ENCODE data around the gene HSD11B1.

DNA sequence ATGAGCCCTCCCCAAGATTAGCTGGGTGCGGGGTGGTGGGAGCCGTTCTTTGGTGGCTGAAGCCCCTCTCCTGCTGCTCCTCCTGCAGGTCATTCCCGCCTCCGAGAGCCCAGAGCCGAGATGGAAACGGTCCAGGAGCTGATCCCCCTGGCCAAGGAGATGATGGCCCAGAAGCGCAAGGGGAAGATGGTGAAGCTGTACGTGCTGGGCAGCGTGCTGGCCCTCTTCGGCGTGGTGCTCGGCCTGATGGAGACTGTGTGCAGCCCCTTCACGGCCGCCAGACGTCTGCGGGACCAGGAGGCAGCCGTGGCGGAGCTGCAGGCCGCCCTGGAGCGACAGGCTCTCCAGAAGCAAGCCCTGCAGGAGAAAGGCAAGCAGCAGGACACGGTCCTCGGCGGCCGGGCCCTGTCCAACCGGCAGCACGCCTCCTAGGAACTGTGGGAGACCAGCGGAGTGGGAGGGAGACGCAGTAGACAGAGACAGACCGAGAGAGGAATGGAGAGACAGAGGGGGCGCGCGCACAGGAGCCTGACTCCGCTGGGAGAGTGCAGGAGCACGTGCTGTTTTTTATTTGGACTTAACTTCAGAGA, 29.0 kb upstream of the HSD11B1 start:
- TF ChIP-seq, protein P1, sequence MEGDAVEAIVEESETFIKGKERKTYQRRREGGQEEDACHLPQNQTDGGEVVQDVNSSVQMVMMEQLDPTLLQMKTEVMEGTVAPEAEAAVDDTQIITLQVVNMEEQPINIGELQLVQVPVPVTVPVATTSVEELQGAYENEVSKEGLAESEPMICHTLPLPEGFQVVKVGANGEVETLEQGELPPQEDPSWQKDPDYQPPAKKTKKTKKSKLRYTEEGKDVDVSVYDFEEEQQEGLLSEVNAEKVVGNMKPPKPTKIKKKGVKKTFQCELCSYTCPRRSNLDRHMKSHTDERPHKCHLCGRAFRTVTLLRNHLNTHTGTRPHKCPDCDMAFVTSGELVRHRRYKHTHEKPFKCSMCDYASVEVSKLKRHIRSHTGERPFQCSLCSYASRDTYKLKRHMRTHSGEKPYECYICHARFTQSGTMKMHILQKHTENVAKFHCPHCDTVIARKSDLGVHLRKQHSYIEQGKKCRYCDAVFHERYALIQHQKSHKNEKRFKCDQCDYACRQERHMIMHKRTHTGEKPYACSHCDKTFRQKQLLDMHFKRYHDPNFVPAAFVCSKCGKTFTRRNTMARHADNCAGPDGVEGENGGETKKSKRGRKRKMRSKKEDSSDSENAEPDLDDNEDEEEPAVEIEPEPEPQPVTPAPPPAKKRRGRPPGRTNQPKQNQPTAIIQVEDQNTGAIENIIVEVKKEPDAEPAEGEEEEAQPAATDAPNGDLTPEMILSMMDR (IDR thresholded peaks at IDR 0.05): no peak
- no peak for TF ChIP-seq POLR2A (IDR thresholded peaks at IDR 0.05)
